KMS-11 (cell line): ENCODE data around the gene PHRF1.

Source experiments
- H2AFZ ChIP-seq: fragments of 200-600 bp; sonication (generic); 2 replicates; pipeline ENCODE4 v1.6.1; 2016; ENCODE audit warnings: antibody characterized with exemption, mixed run types, low read depth
- H3K27ac ChIP-seq: fragments of 200-600 bp; sonication (generic); 2 replicates; pipeline ENCODE4 v1.6.1; 2016; ENCODE audit warnings: mild to moderate bottlenecking, mixed run types
- H3K27me3 ChIP-seq: fragments of 200-600 bp; sonication (generic); 2 replicates; pipeline ENCODE4 v1.6.1; 2017; ENCODE audit warnings: mild to moderate bottlenecking, low read depth, mixed run types, moderate library complexity; ENCODE audit not compliant: insufficient read depth
- H3K36me3 ChIP-seq: fragments of 200-600 bp; sonication (generic); 2 replicates; pipeline ENCODE4 v1.6.1; 2017; ENCODE audit warnings: mild to moderate bottlenecking, mixed run types; ENCODE audit not compliant: insufficient read depth
- H3K4me1 ChIP-seq: fragments of 200-600 bp; sonication (generic); 2 replicates; pipeline ENCODE4 v1.6.1; 2016; ENCODE audit warnings: mild to moderate bottlenecking, low read depth, mixed run types; ENCODE audit not compliant: poor library complexity, severe bottlenecking
- H3K4me2 ChIP-seq: fragments of 200-600 bp; sonication (generic); 2 replicates; pipeline ENCODE4 v1.7.0; 2016; ENCODE audit warnings: mild to moderate bottlenecking, mixed run types
- H3K4me3 ChIP-seq: fragments of 200-600 bp; sonication (generic); IDR thresholded peaks from 2 replicates; pipeline ENCODE4 v1.6.1; 2017; ENCODE audit warnings: low read depth, low read length, mixed read lengths; ENCODE audit not compliant: insufficient read depth
- H3K79me2 ChIP-seq: fragments of 200-600 bp; sonication (generic); 2 replicates; pipeline ENCODE4 v1.6.1; 2016; ENCODE audit warnings: low read depth, mixed run types; ENCODE audit not compliant: insufficient read depth
- H3K9ac ChIP-seq: fragments of 200-600 bp; sonication (generic); 2 replicates; pipeline ENCODE4 v1.6.1; 2016; ENCODE audit warnings: mild to moderate bottlenecking, mixed run types
- H4K20me1 ChIP-seq: fragments of 200-600 bp; sonication (generic); 2 replicates; pipeline ENCODE4 v1.6.1; 2016; ENCODE audit warnings: mild to moderate bottlenecking, mixed run types; ENCODE audit not compliant: insufficient read depth
- TF ChIP-seq, protein P1 (sequence below): fragments of 200-600 bp; sonication (generic); conservative IDR thresholded peaks from 2 replicates; pipeline ENCODE4 v1.6.1; 2017; ENCODE audit warnings: low read depth, mild to moderate bottlenecking, antibody characterized with exemption, low read length, moderate library complexity, mixed read lengths

The PHRF1 gene

DNA sequence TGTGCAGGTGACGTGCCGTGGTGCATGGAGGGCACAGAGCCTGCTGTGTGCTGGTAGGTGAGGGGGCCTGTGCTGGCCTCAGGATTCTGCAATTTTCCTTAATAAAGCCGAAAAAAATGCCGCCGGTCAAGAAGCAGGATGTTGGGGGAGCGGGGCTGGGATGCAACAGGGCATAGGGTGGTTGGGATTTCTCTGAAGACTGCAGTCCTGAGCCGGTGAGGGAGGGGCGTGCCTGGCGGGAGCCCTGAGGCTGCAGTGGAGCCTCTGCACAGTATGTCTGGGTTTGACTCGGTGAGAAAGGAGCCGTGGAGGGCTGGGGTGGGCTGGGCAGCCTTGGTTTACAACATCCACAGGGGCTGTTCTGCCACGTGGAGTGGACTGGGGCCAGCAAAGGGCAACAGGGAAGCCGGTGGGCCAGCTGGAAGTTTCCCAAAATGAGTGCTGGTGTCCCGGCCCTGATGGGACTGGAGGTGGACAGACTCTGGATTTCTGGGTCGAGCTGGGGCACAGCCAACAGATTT lies 47.1 kb downstream of the PHRF1 start:
- Histone ChIP-seq H3K27ac (no peak overlapping the region), H3K36me3 (no peaks in the 10 kb centered on the region), H3K9ac (no peak overlapping the region), H2AFZ (no peak overlapping the region), H4K20me1 (no peaks in the 10 kb centered on the region), H3K4me2 (no peak overlapping the region), H3K4me3 (no peak overlapping the region), H3K4me1 (peaks cover 10% of the 10 kb centered on the region), H3K79me2 (no peaks in the 10 kb centered on the region), H3K27me3 (no peaks in the 10 kb centered on the region)
- TF ChIP-seq, protein P1, sequence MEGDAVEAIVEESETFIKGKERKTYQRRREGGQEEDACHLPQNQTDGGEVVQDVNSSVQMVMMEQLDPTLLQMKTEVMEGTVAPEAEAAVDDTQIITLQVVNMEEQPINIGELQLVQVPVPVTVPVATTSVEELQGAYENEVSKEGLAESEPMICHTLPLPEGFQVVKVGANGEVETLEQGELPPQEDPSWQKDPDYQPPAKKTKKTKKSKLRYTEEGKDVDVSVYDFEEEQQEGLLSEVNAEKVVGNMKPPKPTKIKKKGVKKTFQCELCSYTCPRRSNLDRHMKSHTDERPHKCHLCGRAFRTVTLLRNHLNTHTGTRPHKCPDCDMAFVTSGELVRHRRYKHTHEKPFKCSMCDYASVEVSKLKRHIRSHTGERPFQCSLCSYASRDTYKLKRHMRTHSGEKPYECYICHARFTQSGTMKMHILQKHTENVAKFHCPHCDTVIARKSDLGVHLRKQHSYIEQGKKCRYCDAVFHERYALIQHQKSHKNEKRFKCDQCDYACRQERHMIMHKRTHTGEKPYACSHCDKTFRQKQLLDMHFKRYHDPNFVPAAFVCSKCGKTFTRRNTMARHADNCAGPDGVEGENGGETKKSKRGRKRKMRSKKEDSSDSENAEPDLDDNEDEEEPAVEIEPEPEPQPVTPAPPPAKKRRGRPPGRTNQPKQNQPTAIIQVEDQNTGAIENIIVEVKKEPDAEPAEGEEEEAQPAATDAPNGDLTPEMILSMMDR: no peak

DNA sequence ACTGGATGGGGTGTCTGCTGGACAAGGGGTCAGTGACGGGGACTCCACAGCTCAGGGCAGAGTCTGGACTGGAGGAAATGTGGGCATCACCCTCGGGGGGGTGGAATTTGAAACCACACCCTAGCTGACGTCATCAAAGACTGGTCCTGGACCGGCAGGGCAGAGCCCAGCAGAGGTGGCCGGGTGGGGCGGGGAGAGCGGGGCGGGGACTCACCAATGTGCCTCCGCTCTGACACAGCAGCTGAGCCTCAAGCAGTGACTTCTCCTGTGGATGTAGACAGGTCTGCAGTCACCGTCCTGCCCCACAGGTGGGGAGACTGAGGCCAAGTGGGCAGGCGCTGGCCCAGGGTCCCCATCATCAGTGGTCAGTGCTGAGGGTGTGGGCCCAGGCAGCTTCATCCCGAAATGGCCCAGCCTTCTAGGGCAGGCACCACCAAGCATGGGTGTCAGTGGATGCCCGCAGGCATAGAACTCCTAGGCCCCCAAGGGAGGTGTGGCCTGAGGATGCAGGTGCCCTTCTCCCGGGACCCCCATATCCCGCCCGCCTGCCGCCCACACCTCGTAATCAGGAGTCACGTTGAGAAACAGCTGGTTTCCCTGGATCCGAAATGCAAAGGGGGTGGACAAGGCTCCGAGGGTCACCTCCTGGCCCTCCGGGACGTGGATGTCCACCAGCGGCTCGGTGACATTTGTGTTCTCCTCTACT lies 47.9 kb downstream of the PHRF1 start:
- H3K27me3 ChIP-seq: no peaks in the 10 kb centered on the region
- no peaks in the 10 kb centered on the region for H3K36me3 ChIP-seq
- H4K20me1 ChIP-seq: no peaks in the 10 kb centered on the region
- no peak overlapping the region for H3K4me3 ChIP-seq
- H3K27ac ChIP-seq: no peak overlapping the region
- H2AFZ ChIP-seq: no peak overlapping the region
- no peaks in the 10 kb centered on the region for H3K79me2 ChIP-seq
- peaks cover 17% of the 10 kb centered on the region for H3K4me1 ChIP-seq
- no peak overlapping the region for H3K9ac ChIP-seq
- TF ChIP-seq, protein P1: no peak
- no peak overlapping the region for H3K4me2 ChIP-seq

DNA sequence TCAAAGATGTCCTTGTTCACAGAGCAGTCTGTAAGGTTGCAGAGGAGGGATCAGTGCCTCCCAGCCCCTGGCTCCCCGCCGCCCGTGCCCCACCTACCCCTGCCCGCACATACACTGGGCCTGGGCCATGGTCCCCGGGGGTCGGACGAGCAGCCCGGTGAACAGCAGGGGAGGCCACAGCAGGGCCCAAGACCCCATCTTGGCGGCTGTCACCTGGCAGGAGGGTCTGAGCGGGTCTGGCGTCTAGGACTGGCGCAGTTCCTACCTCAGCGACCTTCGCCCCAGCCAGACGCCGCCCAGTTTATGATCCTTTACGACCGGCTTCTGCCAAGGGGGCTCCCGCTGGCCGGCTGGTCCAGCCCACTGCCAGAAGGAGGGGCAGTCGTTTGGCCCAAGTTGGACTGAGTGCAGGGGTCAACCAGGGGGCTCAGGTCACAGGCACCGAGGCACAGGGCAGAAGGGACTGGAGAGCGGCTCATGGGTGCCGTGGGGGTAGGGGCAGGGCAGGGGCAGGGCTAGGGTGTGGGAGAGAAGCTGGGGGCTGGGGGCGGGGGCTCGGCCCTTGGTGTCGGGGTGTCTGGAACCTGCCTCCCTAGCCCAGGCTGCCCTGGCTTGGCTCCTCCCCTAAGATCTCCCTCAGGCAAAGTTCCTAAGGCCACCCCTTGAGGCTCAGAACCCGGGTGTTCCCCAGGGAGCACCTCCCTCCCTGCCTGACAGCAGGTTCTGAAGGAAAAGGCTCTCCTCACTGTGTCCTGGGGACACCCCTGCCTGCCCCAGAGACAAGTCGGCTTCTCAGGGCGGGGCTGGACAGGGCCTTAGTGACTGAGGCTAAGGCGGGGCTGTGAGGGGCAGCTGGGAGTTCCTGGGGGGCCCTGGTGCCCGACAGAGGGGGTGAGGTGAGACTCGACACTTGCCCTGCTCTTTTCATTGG lies 48.7 kb downstream of the PHRF1 start, which contains the start of gene CDHR5:
TSS of gene CDHR5 (minus strand) at position 251 of the 931 bp plus-strand sequence. CDS start at position 198, 53 bp downstream.
- H3K9ac ChIP-seq: no peak within 1 kb of the TSS
- H3K4me1 ChIP-seq: peaks cover 24% of the 10 kb centered on the region
- no peaks in the 10 kb centered on the region for H3K79me2 ChIP-seq
- no peaks in the 10 kb centered on the region for H4K20me1 ChIP-seq
- no peak within 1 kb of the TSS for H3K4me2 ChIP-seq
- H3K27ac ChIP-seq: no peak within 1 kb of the TSS
- no peaks in the 10 kb centered on the region for H3K27me3 ChIP-seq
- TF ChIP-seq, protein P1: no peak
- no peak within 1 kb of the TSS for H2AFZ ChIP-seq
- H3K36me3 ChIP-seq: no peaks in the 10 kb centered on the region
- no peak within 1 kb of the TSS for H3K4me3 ChIP-seq

DNA sequence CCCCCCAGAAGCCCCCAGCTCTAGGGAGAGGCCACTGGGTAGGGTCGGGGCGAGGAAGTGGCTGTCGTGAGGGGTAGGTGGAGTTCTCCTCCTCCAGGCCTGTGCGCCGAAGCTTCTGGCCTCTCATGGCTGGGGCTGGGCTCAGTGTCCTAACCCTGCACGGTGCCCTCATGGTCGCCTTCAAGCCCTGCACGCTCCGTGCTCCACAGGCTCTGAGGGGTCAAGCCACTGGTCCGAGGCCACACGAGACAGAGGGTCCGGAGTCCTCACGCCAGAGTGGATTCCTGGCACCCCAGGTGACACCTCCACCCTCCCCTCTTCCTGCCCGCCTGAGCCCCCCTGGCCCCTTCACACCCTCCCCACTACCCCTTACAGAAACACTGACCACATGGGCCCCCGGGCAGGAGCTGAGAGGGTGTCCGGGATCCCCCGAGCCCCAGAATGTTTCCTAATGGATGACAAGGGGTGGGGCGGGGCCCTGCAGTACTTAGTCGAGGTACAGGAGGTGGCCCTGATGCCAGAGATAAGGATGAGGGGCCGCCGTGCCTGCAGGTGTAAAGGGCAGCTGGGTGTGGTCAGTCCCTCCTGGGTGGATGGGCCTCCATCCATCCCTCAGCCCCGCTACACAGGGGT lies 49.5 kb downstream of the PHRF1 start:
- H2AFZ ChIP-seq: no peak overlapping the region
- no peak overlapping the region for H3K9ac ChIP-seq
- no peak overlapping the region for H3K4me2 ChIP-seq
- H3K36me3 ChIP-seq: no peaks in the 10 kb centered on the region
- H3K4me1 ChIP-seq: peaks cover 32% of the 10 kb centered on the region
- H3K27ac ChIP-seq: no peak overlapping the region
- H3K4me3 ChIP-seq: no peak overlapping the region
- H3K79me2 ChIP-seq: no peaks in the 10 kb centered on the region
- H3K27me3 ChIP-seq: no peaks in the 10 kb centered on the region
- TF ChIP-seq, protein P1: no peak
- no peaks in the 10 kb centered on the region for H4K20me1 ChIP-seq
